ENCODE results near the gene PPARA.

PPARA gene

GRCh38 chr22:46150655-46151477 is 540 bp downstream of the PPARA start:
- peak overlapping the region; percentile 80 for H3K4me3 ChIP-seq (ENCODE audit: low read depth, low read length)
- no peak for DNase-seq (ENCODE audit: low read depth)
- no peak for TF ChIP-seq CTCF (IDR thresholded peaks at IDR 0.05; ENCODE audit: control insufficient read depth, extremely low read depth, insufficient read depth)

GRCh38 chr22:46153930-46154329 is 3.6 kb downstream of the PPARA start:
- DNase-seq (ENCODE audit: low read depth), result peak; percentile 27
- no peak overlapping the region for H3K4me3 ChIP-seq (ENCODE audit: low read depth, low read length)
- TF ChIP-seq CTCF (IDR thresholded peaks at IDR 0.05; ENCODE audit: control insufficient read depth, extremely low read depth, insufficient read depth), result no peak

GRCh38 chr22:46156031-46156430 is 5.7 kb downstream of the PPARA start:
- TF ChIP-seq CTCF (IDR thresholded peaks at IDR 0.05; ENCODE audit: control insufficient read depth, extremely low read depth, insufficient read depth), result no peak
- no peak for DNase-seq (ENCODE audit: low read depth)

GRCh38 chr22:46158283-46158682 is 8.0 kb downstream of the PPARA start:
- TF ChIP-seq CTCF (IDR thresholded peaks at IDR 0.05; ENCODE audit: control insufficient read depth, extremely low read depth, insufficient read depth), result no peak
- no peak for DNase-seq (ENCODE audit: low read depth)

More at GRCh38 chr22:46156031-46156430, 5.7 kb downstream of the PPARA start:
- no peak overlapping the region for H3K4me3 ChIP-seq (ENCODE audit: low read depth, low read length)

GRCh38 chr22:46159212-46159611 is 8.9 kb downstream of the PPARA start:
- no peak overlapping the region for H3K4me3 ChIP-seq (ENCODE audit: low read depth, low read length)
- TF ChIP-seq CTCF (IDR thresholded peaks at IDR 0.05; ENCODE audit: control insufficient read depth, extremely low read depth, insufficient read depth), result no peak
- no peak for DNase-seq (ENCODE audit: low read depth)

More at GRCh38 chr22:46158283-46158682, 8.0 kb downstream of the PPARA start:
- no peak overlapping the region for H3K4me3 ChIP-seq (ENCODE audit: low read depth, low read length)

- TF ChIP-seq CTCF (IDR thresholded peaks at IDR 0.05; ENCODE audit: control insufficient read depth, extremely low read depth, insufficient read depth), result no peak
- no peak for DNase-seq (ENCODE audit: low read depth)
- no peak overlapping the region for H3K4me3 ChIP-seq (ENCODE audit: low read depth, low read length)
Observed at GRCh38 chr22:46159777-46160176, 9.5 kb downstream of the PPARA start.

GRCh38 chr22:46162285-46162684 is 12.0 kb downstream of the PPARA start:
- H3K4me3 ChIP-seq (ENCODE audit: low read depth, low read length), result no peak overlapping the region
- DNase-seq (ENCODE audit: low read depth), result no peak
- TF ChIP-seq CTCF (IDR thresholded peaks at IDR 0.05; ENCODE audit: control insufficient read depth, extremely low read depth, insufficient read depth), result no peak
